K562 (cell line): ENCODE measurements around the gene POLD1. TPM values are rescaled to one million over a fixed set of nuclear protein-coding genes. Genes with fewer than 3 reads are reported as not detected.

Experiments used
- ATF7 ChIP-seq: fragments of 450-650 bp; IDR thresholded peaks from 2 replicates; pipeline ENCODE4 v1.7.1; 2014; ENCODE audit warnings: mild to moderate bottlenecking, moderate library complexity
- CBFB ChIP-seq: sonication (generic); formaldehyde crosslinking; IDR thresholded peaks from 2 replicates; pipeline ENCODE4 v1.4.0; 2020; ENCODE audit warnings: mild to moderate bottlenecking, missing genetic modification reagents
- CHD4 ChIP-seq: fragments of 200-600 bp; sonication (generic); IDR thresholded peaks from 3 replicates; pipeline ENCODE4 v1.6.1; 2012; ENCODE audit warnings: low read depth, mild to moderate bottlenecking, mixed read lengths, low read length, inconsistent platforms; ENCODE audit not compliant: insufficient read depth, insufficient replicate concordance, poor library complexity, severe bottlenecking
- CREB1 ChIP-seq, 2 experiments: sonication (generic) in 1 of 2; formaldehyde crosslinking in 1 of 2; IDR thresholded peaks; 2 replicates each; pipeline versions ENCODE4 v1.6.1 to v1.8.0; 2012 to 2022; ENCODE audit warnings: inconsistent platforms in 1 of 2, mild to moderate bottlenecking in 1 of 2, missing genetic modification reagents in 1 of 2, moderate library complexity in 1 of 2
- FOXP1 ChIP-seq: sonication (generic); formaldehyde crosslinking; IDR thresholded peaks from 2 replicates; pipeline ENCODE4 v1.8.0; 2022; ENCODE audit warnings: mild to moderate bottlenecking, missing genetic modification reagents
- GATAD2A ChIP-seq: fragments of 450-650 bp; IDR thresholded peaks from 2 replicates; pipeline ENCODE4 v1.6.1; 2017
- HDAC3 ChIP-seq: fragments of 450-650 bp; IDR thresholded peaks from 2 replicates; pipeline ENCODE4 v1.6.1; 2018; ENCODE audit warnings: borderline replicate concordance, mild to moderate bottlenecking, moderate library complexity; ENCODE audit not compliant: partially characterized antibody
- HMGN3 ChIP-seq: IDR thresholded peaks from 2 replicates; pipeline ENCODE4 v1.6.1; 2011; ENCODE audit warnings: borderline replicate concordance, low read depth, mild to moderate bottlenecking, mixed read lengths, low read length; ENCODE audit not compliant: insufficient read length; ENCODE audit errors: extremely low read depth
- ILK ChIP-seq: fragments of 450-650 bp; IDR thresholded peaks from 2 replicates; pipeline ENCODE4 v1.6.1; 2016; ENCODE audit warnings: missing genetic modification characterization, low read depth, mild to moderate bottlenecking, missing compliant biosample characterization, moderate library complexity, borderline replicate concordance
- IRF9 ChIP-seq: fragments of 450-650 bp; IDR thresholded peaks from 2 replicates; pipeline ENCODE4 v1.6.1; 2016; ENCODE audit warnings: missing biosample characterization, missing genetic modification characterization
- KHSRP ChIP-seq: fragments of 450-650 bp; IDR thresholded peaks from 2 replicates; pipeline ENCODE4 v1.6.1; 2017
- MCM2 ChIP-seq: fragments of 450-650 bp; IDR thresholded peaks from 2 replicates; pipeline ENCODE4 v1.6.1; 2017; ENCODE audit warnings: low read depth, mild to moderate bottlenecking
- POLR2A ChIP-seq: fragments of 450-650 bp; conservative IDR thresholded peaks from 2 replicates; pipeline ENCODE4 v1.6.1; 2016
- RBM17 ChIP-seq: fragments of 200-400 bp; formaldehyde crosslinking; IDR thresholded peaks from 2 replicates; pipeline ENCODE4 v1.6.1; 2017; ENCODE audit warnings: low read depth, mild to moderate bottlenecking, low read length, borderline replicate concordance
- RUNX1 ChIP-seq: sonication (generic); IDR thresholded peaks from 2 replicates; pipeline ENCODE4 v1.6.1; 2016; ENCODE audit warnings: antibody characterized with exemption, low read depth
- TEAD4 ChIP-seq, 2 experiments: sonication (generic) in 1 of 2; formaldehyde crosslinking in 1 of 2; IDR thresholded peaks; 2 replicates each; pipeline versions ENCODE4 v1.6.1 to v1.8.0; 2012 to 2022; ENCODE audit warnings: borderline replicate concordance in 1 of 2, inconsistent platforms in 1 of 2, low read length in 1 of 2, mild to moderate bottlenecking in 1 of 2, missing genetic modification reagents in 1 of 2
- TRIM25 ChIP-seq: fragments of 450-650 bp; IDR thresholded peaks from 2 replicates; pipeline ENCODE4 v1.7.0; 2016; ENCODE audit warnings: borderline replicate concordance
- ZBTB1 ChIP-seq: sonication (generic); formaldehyde crosslinking; IDR thresholded peaks from 2 replicates; pipeline ENCODE4 v1.8.1; 2023; ENCODE audit warnings: missing genetic modification reagents, low read depth, mild to moderate bottlenecking, borderline replicate concordance
- ZFP1 ChIP-seq: fragments of 450-650 bp; formaldehyde crosslinking; IDR thresholded peaks from 2 replicates; pipeline ENCODE4 v1.4.0; 2020; ENCODE audit warnings: mild to moderate bottlenecking, mixed read lengths
- ZNF143 ChIP-seq: sonication (generic); formaldehyde crosslinking; IDR thresholded peaks from 2 replicates; pipeline ENCODE4 v1.9.0; 2022; ENCODE audit warnings: mild to moderate bottlenecking, missing genetic modification reagents
- ZNF707 ChIP-seq: fragments of 250-450 bp; sonication (Bioruptor Pico); conservative IDR thresholded peaks from 2 replicates; pipeline ENCODE4 v1.8.0; 2022; ENCODE audit warnings: inconsistent platforms, mild to moderate bottlenecking, moderate library complexity
- ZNF76 ChIP-seq: fragments of 250-450 bp; sonication (Bioruptor Pico); IDR thresholded peaks from 2 replicates; pipeline ENCODE4 v1.4.0; 2020; ENCODE audit warnings: mild to moderate bottlenecking, moderate library complexity, borderline replicate concordance
- polyA plus RNA-seq, 8 experiments: library from polyadenylated mRNA; depleted of rRNA in 4 of 8; stranded (reverse) in 5 of 8; unstranded in 3 of 8; fragments of >200 nt; fragmentation: Nextera tagmentation in 2 of 8; fragmentation: Illumina TruSeq in 1 of 8; extraction: Ambion mirVana in 2 of 8; extraction: Trizol in 1 of 8; gene quantifications; 2 replicates each; pipeline versions ENCODE4 v1.2.1 to v1.2.3, GENCODE V29; 2011 to 2014; ENCODE audit warnings: inconsistent platforms in 1 of 8, missing spikeins in 1 of 8
- total RNA-seq, 7 experiments: library from RNA; depleted of rRNA in 6 of 7; stranded (reverse); fragments of >200 nt in 6 of 7; fragmentation: Illumina TruSeq in 2 of 7; extraction: Trizol in 2 of 7; gene quantifications; 2 replicates each; pipeline versions ENCODE4 v1.2.1 to v1.2.3, GENCODE V29; 2011 to 2021; ENCODE audit warnings: low replicate concordance in 1 of 7
- TF ChIP-seq, protein P1 (sequence below): fragments of 450-650 bp; IDR thresholded peaks from 2 replicates; pipeline ENCODE4 v1.6.1; 2016; ENCODE audit warnings: borderline replicate concordance

POLD1 gene
- total and polyA plus RNA-seq, 9 of the 15 experiments (the other 6 are each of a cell fraction or from before 2014, with no cell fraction given), result 1.3 to 312 (median 47.8) TPM

DNA sequence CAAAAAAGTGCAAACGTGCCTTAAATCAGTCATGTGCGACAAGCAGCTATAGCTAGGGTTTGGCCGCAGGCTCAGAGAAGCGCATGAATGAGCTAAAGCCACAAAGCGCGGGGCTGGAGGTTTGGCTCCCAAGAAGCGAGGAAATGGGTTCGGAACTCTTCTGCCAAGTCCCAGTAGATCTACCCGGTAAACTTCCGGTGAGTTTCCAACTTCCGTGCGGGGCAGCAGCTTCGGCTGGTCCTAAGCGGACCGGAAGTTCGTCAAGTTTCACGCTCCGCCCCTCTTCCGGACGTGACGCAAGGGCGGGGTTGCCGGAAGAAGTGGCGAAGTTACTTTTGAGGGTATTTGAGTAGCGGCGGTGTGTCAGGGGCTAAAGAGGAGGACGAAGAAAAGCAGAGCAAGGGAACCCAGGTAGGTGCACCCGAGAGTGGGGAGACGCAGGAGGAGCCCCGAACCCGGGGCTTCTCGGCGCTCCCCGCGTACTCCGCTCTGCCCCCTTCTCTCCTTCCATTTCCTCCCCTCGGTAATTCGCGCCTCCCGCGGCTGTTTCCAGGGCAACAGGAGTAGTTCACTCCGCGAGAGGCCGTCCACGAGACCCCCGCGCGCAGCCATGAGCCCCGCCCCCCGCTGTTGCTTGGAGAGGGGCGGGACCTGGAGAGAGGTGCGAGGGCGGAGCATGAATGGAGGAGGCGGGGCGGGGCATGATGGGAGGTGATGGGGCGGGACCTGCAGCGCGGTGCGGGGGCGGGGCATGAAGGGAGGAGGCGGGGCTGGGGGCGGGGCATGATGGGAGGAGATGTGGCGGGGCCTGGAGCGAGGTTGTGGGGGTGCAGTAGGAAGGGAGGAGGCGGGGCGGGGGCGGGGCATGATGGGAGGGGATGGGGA lies 7.7 kb upstream of the POLD1 start, which contains the start of gene NR1H2 (continued):
- TF ChIP-seq IRF9 (tag), result no peak
- TF ChIP-seq ATF7, result peak; percentile 91
- TF ChIP-seq RBM17, result no peak
- peak; percentile 25; the same call in 1 of the 2 replicates for TF ChIP-seq TEAD4 (IDR thresholded peaks at IDR 0.05; ENCODE audit: low read length)
- no peak for TF ChIP-seq TEAD4 (CRISPR knock-in tag; IDR thresholded peaks at IDR 0.05; ENCODE audit: borderline replicate concordance)
- no peak for TF ChIP-seq ILK
- TF ChIP-seq ZNF76 (CRISPR knock-in tag), result peak; percentile 85; the same call in 1 of the 2 replicates
- TF ChIP-seq ZNF707 (CRISPR knock-in tag), result no peak
- no peak for TF ChIP-seq TRIM25
- TF ChIP-seq CREB1 (IDR thresholded peaks at IDR 0.05), result peak; percentile 93
- peak; percentile 96 for TF ChIP-seq CREB1 (CRISPR knock-in tag; IDR thresholded peaks at IDR 0.05)
- no peak for TF ChIP-seq GATAD2A
- TF ChIP-seq POLR2A, result peak; percentile 97
- no peak for TF ChIP-seq ZBTB1
- TF ChIP-seq ZNF143, result no peak
- TF ChIP-seq HDAC3, result no peak
- TF ChIP-seq, protein P1, sequence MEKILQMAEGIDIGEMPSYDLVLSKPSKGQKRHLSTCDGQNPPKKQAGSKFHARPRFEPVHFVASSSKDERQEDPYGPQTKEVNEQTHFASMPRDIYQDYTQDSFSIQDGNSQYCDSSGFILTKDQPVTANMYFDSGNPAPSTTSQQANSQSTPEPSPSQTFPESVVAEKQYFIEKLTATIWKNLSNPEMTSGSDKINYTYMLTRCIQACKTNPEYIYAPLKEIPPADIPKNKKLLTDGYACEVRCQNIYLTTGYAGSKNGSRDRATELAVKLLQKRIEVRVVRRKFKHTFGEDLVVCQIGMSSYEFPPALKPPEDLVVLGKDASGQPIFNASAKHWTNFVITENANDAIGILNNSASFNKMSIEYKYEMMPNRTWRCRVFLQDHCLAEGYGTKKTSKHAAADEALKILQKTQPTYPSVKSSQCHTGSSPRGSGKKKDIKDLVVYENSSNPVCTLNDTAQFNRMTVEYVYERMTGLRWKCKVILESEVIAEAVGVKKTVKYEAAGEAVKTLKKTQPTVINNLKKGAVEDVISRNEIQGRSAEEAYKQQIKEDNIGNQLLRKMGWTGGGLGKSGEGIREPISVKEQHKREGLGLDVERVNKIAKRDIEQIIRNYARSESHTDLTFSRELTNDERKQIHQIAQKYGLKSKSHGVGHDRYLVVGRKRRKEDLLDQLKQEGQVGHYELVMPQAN, result peak; percentile 85
- no peak for TF ChIP-seq CBFB (CRISPR knock-in tag)
- TF ChIP-seq MCM2, result no peak
- peak; percentile 85; the same call in 1 of the 2 replicates for TF ChIP-seq FOXP1 (CRISPR knock-in tag)
- no peak for TF ChIP-seq ZFP1
- TF ChIP-seq HMGN3, result no peak
- no peak for TF ChIP-seq CHD4
- no peak for TF ChIP-seq RUNX1
- no peak for TF ChIP-seq KHSRP
